Activated T-helper 1 cell treated with anti-CD3 and anti-CD28 coated beads, Interleukin-2, amount 50 U/mL, for 16 hours (primary cell): ENCODE measurements around the gene PRKCQ.
"Not testable (repeated sequence)": the region's sequence is repeated elsewhere in the genome, so short reads cannot be mapped to it uniquely, and the experiment has no call there.

ENCODE experiments used
- DNase-seq, 2 donors: peaks; one replicate each; pipeline ENCODE4 v3.0.0-alpha.2; 2020; ENCODE audit warnings: low read depth in 1 of 2, low spot score in 1 of 2

The PRKCQ gene

GRCh38 chr10:6390213-6390845, 189.7 kb downstream of the PRKCQ start:
- no peak for DNase-seq

- no peak for DNase-seq
Measured at GRCh38 chr10:6388261-6388893, 191.7 kb downstream of the PRKCQ start.

GRCh38 chr10:6386960-6387359, 193.1 kb downstream of the PRKCQ start:
- no peak for DNase-seq

GRCh38 chr10:6386346-6386745, 193.7 kb downstream of the PRKCQ start:
- DNase-seq = no peak

- DNase-seq = no peak
Measured at GRCh38 chr10:6385665-6386064, 194.4 kb downstream of the PRKCQ start.

GRCh38 chr10:6384847-6385246, 195.2 kb downstream of the PRKCQ start:
- DNase-seq = no peak

GRCh38 chr10:6384031-6384430, 196.0 kb downstream of the PRKCQ start:
- DNase-seq = no peak

- no peak for DNase-seq
Measured at GRCh38 chr10:6383096-6383812, 196.8 kb downstream of the PRKCQ start.

GRCh38 chr10:6382081-6382480, 198.0 kb downstream of the PRKCQ start:
- DNase-seq = no peak

- DNase-seq = not testable (repeated sequence)
Measured at GRCh38 chr10:6380478-6380877, 199.6 kb downstream of the PRKCQ start.

GRCh38 chr10:6379015-6379776, 200.9 kb downstream of the PRKCQ start:
- no peak for DNase-seq
